GM19452 (cell line): ENCODE measurements around the gene PNMA6F.
"Not testable (repeated sequence)": the region's sequence is repeated elsewhere in the genome, so short reads cannot be mapped to it uniquely, and the experiment has no call there.

Experiments
- ATAC-seq: cut with Tn5 transposase; IDR thresholded peaks from one replicate; pipeline ENCODE4 v1.9.1; 2021; ENCODE audit not compliant: unreplicated experiment

The PNMA6F gene

DNA sequence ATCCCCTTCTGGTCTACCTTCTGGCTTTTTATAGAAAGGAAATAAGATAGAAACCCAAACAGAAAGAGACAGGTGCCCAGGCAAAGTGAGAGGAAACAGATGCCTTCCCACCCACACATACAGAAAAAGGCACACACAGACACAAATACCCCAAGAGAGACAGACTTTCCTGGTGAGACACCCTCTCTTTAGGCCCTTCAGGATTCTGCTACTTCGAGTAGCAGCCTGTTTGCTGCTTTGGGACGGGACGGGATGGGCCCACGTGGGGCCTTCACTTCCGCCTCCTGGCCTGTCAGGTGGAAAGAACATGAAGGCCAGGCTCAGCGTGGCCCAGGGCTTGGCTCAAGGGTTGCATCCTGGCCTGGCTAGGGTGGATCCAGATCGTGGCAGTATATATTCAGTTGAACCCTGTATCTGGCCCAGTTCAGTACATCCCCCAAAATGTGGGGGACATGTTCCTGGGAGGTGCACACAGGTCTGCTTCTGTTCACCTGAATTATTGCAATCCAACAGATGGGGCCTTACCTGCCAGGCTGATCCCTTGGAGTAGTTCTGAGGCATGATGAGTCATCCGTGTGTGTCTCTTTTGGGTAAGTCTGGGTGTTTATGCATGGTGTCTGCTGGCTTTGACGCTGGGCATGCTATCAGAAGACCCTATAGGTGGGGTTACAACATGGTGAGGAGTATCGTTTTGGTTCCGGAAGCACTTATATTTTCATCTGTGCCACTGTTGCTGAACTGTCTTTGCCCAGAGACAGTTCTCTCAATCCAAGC lies 14.7 kb upstream of the PNMA6F start:
- no peak for ATAC-seq

- no peak for ATAC-seq
Observed at GRCh38 chrX:153334654-153335295, 13.2 kb upstream of the PNMA6F start.

DNA sequence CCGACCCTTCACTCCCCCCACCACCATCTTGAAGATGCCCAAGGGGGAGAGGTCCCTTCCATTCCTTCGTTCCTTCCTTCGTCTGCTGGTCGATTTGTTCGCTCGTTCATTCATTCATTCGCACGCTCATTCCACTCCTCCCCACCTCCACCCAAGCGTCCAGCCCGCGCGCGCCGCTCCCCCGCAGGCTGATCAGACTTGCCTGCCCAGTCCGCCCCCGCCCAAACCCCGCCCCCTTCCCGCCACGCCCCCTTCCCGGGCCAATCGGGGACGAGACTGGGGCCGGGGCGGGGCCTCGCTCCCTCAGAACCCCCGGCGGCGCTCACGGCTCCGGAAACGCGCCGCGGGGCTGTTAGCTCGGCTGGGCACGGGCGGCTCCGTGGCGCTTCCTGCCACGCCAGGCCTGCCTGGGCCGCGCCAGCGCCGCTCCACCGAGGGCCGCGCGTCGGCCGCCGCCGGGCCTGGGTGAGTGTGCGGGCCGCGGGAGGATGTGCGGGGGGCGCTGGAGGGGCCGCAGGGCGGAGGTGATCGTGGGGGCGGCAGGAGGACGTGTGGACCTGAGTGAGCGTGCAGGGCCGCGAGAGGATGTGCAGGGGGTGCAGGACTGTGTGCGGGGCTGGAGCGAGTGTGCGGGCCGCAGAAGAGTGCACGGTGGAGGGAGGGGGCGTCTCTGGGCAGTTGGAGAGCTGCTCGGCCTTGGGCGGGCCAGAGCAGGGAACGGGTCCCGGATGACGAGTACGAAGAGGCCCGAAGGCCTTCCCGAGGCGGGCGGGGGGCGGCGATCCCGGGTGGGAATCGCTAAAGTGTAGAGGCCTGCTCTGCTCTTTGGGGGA lies 12.5 kb upstream of the PNMA6F start, which contains the start of gene ZNF275:
Gene ZNF275 (plus strand): TSS at position 333 of the 833 bp plus-strand sequence. CDS start 2,527 bp downstream, outside the sequence.
- peak; percentile 96 for ATAC-seq

DNA sequence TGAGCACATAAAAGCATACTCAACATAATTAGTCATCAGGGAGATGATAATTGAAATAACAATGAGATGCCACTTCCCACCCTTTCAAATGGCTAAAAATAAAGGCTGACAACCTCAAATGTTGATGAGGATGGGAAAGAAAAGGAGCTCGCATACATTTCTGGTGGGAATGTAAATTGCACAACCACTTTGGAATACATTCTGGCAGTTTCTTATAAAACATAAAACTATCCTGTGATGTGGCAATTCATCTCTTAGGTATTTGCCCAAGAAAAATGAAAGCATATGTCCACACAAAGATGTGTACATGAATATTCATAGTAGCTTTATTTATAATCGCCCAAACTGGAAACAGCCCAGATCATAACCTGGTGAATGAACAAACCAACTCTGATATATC lies 11.7 kb upstream of the PNMA6F start:
- no peak for ATAC-seq

- no peak for ATAC-seq
Observed at GRCh38 chrX:153327561-153327960, 6.0 kb upstream of the PNMA6F start.

- ATAC-seq: no peak
Observed at GRCh38 chrX:153320555-153321184, 897 bp downstream of the PNMA6F start.

DNA sequence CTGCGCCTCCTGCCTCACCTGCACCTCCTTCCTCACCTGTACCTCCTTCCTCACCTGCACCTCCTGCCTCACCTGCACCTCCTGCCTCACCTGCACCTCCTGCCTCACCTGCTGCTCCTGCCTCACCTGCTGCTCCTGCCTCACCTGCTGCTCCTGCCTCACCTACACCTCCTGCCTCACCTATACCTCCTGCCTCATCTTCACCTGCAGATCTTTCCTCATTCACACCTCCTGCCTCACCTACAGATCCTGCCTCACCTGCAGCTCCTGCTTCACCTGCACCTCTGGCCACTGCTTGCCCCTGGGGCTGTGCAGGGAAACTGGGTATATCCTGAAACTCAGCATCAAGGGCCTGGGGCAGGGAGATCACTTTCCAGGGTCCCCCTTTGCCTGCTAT lies 1.5 kb downstream of the PNMA6F start:
- ATAC-seq: not testable (repeated sequence)

- ATAC-seq: no peak
Observed at GRCh38 chrX:153319295-153320046, 2.1 kb downstream of the PNMA6F start.

DNA sequence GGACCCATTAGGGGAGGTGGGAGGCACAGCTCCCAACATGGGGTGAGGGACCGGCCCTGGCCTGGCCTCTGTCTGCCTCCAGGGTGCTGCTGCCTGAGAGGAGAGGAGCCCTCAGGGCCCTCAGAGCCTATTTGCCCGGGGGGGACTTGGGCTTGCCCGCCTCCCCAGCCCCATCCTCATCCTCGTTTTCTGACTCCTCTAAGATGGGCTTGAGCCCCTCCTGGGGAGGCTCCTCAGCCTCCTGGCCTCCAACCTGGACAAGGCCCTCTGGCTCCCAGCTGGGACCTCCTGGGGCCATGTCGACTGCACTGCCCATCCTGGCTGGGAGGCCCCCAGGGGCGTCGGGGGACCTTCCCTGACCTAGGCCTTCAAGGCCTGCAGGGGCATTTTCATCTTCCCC lies 2.8 kb downstream of the PNMA6F start:
- ATAC-seq: no peak

- no peak for ATAC-seq
Observed at GRCh38 chrX:153317996-153318722, 3.4 kb downstream of the PNMA6F start.

DNA sequence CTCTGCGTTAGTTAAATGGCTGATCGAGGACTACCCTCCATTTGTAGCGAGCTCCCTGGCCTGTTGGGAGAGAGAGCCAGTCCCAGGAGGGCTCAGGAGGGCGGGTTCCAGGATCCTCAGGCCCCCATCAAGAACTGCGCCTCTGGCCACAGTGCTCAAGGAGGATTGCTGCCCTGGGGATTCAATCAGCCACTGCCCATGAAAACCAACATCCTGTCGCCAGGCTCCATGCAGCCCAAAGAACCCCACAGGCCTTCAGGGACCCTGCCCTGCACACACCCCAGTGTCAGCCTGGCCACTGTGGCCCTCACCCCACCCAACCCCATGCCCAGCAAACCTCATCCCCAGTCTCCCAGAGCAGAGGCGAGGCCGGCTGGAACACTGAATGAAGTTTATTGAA lies 4.3 kb downstream of the PNMA6F start:
- ATAC-seq: no peak

- no peak for ATAC-seq
Observed at GRCh38 chrX:153312842-153313241, 8.7 kb downstream of the PNMA6F start.

- ATAC-seq: no peak
Observed at GRCh38 chrX:153312041-153312440, 9.5 kb downstream of the PNMA6F start.

DNA sequence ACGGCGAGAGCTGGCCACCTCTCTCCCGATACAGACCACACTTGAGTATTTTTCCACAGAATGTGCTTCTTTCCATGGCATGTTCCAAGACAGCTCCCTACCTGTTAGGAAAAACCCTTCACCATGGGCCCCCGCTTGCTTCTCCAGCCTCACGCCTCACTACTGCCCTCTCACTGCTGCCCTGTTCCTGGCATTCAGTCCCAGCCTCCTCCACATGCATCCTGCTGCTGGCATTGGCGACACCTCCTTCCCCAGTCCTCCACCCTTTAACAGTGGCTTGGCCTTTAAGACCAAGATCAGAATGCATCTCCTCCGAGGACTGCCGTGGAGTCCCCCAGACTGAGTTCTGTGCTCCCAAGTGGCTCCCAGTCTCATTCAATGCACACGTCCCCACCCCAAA lies 10.7 kb downstream of the PNMA6F start:
- ATAC-seq: no peak

- ATAC-seq: no peak
Observed at GRCh38 chrX:153307276-153308178, 14.0 kb downstream of the PNMA6F start.

GRCh38 chrX:153306527-153307115 lies 14.9 kb downstream of the PNMA6F start:
- no peak for ATAC-seq

GRCh38 chrX:153305972-153306371 lies 15.6 kb downstream of the PNMA6F start:
- no peak for ATAC-seq

DNA sequence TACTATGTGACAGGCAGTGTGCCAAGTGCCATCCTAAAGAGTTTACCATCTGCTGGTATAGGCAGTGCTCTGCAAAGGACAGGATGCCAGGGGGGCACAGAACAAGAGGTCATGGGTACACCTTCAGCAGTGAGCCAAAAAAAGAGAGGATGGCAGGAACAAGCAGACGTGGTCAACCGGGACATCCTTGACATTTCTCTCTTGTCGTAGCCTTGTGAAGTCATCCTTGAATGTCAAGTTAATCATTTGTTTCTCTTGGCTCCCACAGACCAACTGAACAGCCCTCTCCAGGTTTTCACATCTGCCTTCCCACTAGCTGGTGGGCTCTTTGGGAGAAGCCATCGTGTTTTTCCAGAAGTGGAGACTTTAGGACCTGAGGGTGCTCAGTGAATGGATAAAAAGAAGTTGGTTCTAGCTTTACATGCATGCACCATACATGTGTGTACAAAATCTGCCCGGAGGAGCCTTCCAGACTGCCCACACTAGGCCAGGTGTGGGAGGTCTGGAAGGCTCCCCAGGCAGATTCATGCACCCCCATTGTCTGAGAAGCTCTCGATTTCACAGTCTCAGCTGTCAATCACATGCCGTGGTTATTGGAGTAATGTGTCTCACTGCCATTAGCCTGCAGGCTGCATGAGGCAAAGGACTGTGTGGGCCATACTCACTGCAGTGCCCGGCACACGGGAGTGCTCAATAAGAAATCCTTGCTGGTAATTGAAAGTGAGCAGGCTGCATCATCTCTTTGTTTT lies 16.4 kb downstream of the PNMA6F start:
- no peak for ATAC-seq
